Activated CD4-positive, alpha-beta T cell treated with anti-CD3 and anti-CD28 coated beads, Interleukin-2, amount 50 U/mL, for 16 hours (primary cell): ENCODE measurements around the gene PRKAB2.
"Not testable (repeated sequence)": the region's sequence is repeated elsewhere in the genome, so short reads cannot be mapped to it uniquely, and the experiment has no call there.

Experiments
- DNase-seq: peaks from one replicate; pipeline ENCODE4 v3.0.0-alpha.2; 2020

The PRKAB2 gene, protein sequence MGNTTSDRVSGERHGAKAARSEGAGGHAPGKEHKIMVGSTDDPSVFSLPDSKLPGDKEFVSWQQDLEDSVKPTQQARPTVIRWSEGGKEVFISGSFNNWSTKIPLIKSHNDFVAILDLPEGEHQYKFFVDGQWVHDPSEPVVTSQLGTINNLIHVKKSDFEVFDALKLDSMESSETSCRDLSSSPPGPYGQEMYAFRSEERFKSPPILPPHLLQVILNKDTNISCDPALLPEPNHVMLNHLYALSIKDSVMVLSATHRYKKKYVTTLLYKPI

DNA sequence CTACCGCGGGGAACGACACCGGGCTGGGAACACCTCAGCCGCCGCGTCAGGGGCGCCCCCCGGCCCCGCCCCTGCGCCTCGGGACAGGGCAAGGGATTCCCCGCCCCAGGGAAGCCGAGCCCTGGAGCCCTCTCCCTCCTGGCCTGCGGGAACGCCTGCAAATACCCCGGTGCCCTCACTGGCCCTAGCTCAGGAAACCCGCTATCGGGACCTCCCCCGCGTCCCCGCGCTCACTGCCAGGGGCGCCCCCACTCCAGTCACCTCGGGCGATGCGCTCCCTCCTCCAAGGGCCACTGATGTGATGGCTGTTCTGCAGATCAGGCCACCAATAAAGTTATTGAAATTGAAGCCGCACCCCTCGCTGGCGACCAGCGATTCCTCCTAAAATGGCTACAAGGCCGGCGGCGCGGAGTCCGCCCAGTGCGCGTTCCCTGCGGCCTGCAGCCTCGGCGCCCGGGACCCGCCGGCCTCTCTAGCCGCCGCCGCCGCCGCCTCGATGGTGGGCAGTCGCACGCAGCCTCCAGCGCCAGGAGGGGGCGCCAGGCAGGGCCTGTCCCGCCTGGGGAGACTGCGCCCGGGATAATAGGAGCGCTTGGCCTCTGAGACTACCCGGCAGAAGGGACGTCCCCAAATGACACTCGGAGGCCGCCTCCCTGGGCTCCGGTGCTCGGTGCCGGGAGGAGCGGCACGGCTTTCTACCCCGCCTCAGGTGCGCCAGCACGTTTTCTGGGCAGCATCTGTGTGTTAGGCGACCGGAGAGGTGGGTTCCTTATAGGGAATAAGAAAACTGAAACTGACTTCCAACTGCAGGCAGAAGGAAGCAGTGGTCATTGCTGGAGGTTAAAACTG, at the start of gene PRKAB2:
TSS of gene PRKAB2 (minus strand) at position 303 of the 849 bp plus-strand sequence. CDS start 326 bp downstream, outside the sequence.
- peak; percentile 93 for DNase-seq

DNA sequence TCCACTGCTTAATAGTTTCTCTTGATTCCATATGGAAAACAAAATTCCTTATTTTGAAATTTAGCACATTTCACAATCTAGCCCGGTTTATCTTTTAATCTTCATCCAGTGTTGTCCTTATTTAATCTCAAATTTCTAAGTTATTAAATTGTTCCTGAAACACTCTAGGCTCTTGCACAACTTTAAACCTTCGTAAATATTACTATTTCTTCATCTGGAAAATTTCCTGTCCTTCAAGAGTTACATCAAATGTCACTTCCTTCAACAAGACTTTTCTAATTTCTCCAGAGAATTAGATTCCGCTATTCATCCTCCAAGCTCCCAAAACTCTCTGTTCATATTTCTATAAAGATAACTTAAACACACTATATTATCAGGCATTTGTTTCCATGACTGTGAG, 46.3 kb upstream of the PRKAB2 start:
- no peak for DNase-seq

- DNase-seq: no peak
Measured at GRCh38 chr1:147217141-147217540, 44.9 kb upstream of the PRKAB2 start.

DNA sequence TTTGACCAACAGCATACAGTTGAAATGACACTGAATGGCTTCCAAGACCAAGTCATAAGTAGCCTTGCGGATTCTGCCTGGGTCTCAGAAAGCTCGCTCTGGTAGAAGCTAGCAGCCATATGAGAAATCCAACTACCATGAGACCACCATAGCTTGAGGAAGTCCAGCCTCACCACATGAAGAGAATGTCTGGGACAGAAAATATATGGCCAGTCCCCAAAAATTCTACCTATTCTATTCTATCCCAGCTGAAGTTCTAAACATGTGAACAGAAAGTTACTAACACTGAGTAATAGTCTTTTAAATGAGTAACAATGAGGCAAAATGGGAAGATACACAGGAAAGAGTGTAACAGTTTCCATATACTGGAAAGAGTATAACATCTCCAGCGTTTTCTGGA, 43.9 kb upstream of the PRKAB2 start:
- DNase-seq: no peak

DNA sequence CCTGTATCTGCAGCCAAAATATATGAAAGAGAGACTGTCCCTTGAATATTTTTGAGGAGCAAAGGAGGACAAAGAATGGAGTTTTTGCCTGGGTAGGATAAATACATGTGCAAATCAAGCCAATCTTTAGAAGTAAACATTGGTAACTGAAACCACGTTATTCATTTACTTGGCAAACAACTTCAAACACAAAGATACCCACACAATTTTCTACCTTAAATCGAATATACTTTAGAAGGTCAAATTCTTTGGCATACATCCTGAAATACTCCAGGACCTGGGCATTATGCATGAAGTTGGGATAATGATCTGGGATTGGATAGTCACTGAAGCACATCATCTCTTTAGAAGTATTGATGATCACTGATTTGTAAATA, 43.3 kb upstream of the PRKAB2 start:
- no peak for DNase-seq

DNA sequence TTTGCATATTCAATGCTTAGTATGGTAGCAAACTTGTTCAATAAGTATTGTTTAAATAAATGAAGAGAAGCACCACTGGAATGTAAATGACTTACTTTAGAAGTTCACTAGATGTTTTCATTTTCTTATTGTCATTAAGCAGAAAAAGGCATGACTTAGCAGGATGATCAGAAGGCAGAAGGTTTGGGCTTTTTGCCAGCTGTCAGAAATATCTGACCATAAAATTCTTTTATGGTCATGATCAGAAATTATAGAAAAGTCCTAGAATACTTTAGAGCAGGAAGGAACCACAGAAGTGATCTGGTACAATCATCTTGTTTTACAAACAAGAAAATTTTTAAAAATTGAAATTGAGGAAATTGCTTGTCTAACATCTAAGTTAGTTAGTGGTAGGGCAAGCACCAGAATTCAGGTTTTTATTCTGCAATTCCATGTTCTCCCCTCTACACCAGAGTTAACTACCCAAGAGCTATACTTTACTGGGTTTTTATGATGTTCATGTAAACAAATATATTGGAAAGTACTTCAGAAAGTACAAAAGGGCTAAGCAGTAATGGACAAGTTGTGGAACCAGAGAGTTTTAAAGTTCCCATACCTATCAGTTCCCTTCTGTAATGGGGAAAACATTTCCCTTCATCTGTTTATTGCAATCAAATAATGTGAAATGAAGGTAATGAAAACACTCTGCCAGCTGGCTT, 42.7 kb upstream of the PRKAB2 start:
- no peak for DNase-seq

- DNase-seq: no peak
Measured at GRCh38 chr1:147214325-147214724, 42.1 kb upstream of the PRKAB2 start.

- no peak for DNase-seq
Measured at GRCh38 chr1:147213271-147213670, 41.0 kb upstream of the PRKAB2 start.

DNA sequence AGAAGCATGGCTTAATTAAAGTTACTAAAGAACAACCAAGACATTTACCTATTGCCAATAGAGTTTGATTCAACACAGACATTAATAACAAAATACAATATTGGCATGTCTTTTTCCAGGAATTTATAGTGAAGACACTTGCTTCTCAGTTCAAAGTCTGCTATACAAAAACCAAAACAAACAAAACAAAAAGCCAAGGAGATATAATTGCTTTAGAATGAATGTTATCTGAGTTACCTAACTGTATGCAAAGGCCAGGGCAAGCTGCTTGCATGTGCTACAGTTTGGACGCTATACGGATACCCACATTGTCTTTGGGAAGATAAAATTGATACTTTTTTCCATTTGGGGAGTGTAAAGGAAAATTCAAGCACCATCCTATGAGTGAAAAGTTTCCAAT, 39.3 kb upstream of the PRKAB2 start:
- no peak for DNase-seq

DNA sequence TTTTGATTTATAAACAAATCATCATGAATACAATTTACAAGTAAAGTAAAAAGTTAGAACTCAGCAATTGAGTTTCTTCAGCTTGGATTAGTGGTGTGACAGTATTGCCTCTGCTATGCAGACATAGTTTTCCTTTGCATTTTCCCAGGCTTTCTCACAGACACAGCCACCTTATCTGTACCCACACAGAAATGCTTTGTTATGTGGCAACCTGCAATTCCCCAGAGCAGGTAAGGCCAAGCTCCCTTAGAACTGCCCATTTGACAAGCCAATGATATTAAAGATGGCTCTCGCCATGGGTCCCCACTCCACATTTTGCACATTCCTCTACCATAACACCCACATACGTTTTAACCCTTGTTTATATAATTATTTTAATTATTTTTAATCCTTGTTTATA, 38.7 kb upstream of the PRKAB2 start:
- no peak for DNase-seq

GRCh38 chr1:147209825-147210821, 37.9 kb upstream of the PRKAB2 start:
- DNase-seq: no peak

DNA sequence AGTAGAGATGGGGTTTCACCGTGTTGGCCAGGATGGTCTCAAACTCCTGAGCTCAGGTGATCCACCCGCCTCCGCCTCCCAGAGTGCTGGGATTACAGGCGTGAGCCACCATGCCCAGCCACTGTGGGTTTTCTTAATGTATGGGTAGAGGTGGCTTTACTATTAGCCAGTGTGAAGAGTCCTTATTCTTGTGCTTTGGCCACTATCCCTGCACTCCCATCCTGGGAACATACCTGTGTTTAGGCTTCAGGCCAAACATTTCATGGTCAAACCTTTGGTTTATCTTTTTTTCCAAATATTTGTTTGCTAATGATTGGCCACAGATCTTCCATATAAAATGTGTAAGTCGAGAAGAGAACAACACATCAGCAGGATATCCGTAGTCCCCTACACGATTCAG, 36.3 kb upstream of the PRKAB2 start:
- DNase-seq: no peak

- DNase-seq: no peak
Measured at GRCh38 chr1:147207192-147207591, 34.9 kb upstream of the PRKAB2 start.

DNA sequence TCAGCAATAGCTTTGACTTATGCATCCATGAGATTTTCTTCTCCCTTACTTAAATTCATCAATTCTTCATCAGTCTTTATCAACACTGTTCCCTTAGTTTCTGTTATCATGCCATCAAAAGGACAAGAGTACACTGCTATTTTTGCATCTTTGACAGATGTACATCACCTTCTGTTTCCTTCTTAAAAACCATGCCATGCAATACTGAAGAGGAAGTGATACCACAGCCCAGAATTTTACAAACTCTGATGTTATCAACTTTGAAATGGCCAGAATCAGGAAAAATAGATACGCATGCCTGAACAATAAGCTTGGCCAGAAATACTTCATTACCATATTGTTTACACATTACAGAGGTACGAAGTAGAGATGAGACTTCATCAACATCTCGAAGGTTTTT, 31.8 kb upstream of the PRKAB2 start:
- no peak for DNase-seq

GRCh38 chr1:147202576-147202975, 30.3 kb upstream of the PRKAB2 start:
- no peak for DNase-seq

GRCh38 chr1:147201786-147202185, 29.5 kb upstream of the PRKAB2 start:
- no peak for DNase-seq

DNA sequence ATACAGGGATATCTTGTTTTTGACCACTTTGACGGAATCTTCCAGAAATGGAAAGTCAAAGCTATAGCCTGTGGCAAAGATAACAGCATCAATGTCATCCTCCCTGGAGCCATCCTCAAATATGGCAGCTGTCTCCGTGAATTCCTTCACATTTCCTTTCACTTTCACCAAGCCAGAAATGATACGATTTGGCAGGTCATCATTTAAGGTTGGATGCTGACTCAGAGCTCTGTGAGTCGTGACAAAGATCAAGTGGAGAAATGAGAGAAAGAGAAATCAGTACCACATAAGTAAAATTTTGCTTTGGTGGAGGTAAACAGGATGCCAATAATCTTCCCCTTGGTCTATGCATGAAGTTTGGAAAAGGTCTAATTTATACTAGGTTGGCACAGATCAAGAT, 29.0 kb upstream of the PRKAB2 start:
- no peak for DNase-seq

GRCh38 chr1:147197324-147197723, 25.1 kb upstream of the PRKAB2 start:
- not testable (repeated sequence) for DNase-seq

DNA sequence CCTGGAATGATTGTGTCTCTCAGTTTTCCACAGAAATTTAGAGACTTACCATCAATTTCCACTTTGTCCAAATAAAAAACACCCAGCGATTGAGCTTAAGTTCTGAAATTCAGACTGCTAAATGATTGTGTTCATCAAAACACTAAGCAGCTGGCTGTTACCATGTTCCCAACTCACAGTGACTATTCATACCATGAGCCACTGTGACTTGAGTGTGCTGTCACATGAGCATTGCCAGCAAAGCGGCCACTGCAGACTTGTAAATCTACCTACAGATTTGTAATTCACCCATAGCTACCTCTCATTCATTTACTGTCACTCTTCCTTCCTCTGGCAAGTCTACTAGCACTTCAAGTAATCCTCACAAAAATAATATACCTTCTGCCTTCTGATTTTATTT, 17.2 kb upstream of the PRKAB2 start:
- no peak for DNase-seq

GRCh38 chr1:147185432-147185831, 13.2 kb upstream of the PRKAB2 start:
- no peak for DNase-seq

- no peak for DNase-seq
Measured at GRCh38 chr1:147177611-147178380, 5.5 kb upstream of the PRKAB2 start.
